HUES6 (cell line): ENCODE results near the gene DUS3L.
"Not testable (repeated sequence)": the region's sequence is repeated elsewhere in the genome, so short reads cannot be mapped to it uniquely, and the experiment has no call there.

Experiments
- H3K27ac ChIP-seq: 2 replicates; pipeline ENCODE4 v1.7.0; 2013; ENCODE audit warnings: low read depth, mild to moderate bottlenecking, low read length, inconsistent platforms
- H3K27me3 ChIP-seq: 2 replicates; pipeline ENCODE4 v1.6.1; 2013; ENCODE audit warnings: low read length; ENCODE audit not compliant: control insufficient read depth, insufficient read depth
- H3K36me3 ChIP-seq: 2 replicates; pipeline ENCODE4 v1.6.1; 2013; ENCODE audit warnings: low read length; ENCODE audit not compliant: control insufficient read depth, insufficient read depth
- H3K4me1 ChIP-seq: 2 replicates; pipeline ENCODE4 v1.6.1; 2013; ENCODE audit warnings: low read length; ENCODE audit not compliant: control insufficient read depth, insufficient read depth
- H3K4me3 ChIP-seq: 2 replicates; pipeline ENCODE4 v1.5.1; 2013; ENCODE audit warnings: low read depth, low read length
- H3K9ac ChIP-seq: one replicate; pipeline ENCODE4 v1.6.1; 2013; ENCODE audit warnings: mild to moderate bottlenecking, low read length
- H3K9me3 ChIP-seq: 2 replicates; pipeline ENCODE4 v1.6.1; 2013; ENCODE audit warnings: low read depth, low read length; ENCODE audit not compliant: control insufficient read depth, insufficient read depth

DUS3L gene

GRCh38 chr19:5751709-5752108 is 39.3 kb downstream of the DUS3L start:
- Histone ChIP-seq H3K27me3 (no peaks in the 10 kb centered on the region), H3K27ac (no peak overlapping the region), H3K4me1 (no peaks in the 10 kb centered on the region), H3K9me3 (no peaks in the 10 kb centered on the region), H3K9ac (no peak overlapping the region), H3K36me3 (no peaks in the 10 kb centered on the region), H3K4me3 (no peak overlapping the region)

GRCh38 chr19:5749505-5749904 is 41.5 kb downstream of the DUS3L start:
- no peaks in the 10 kb centered on the region for H3K9me3 ChIP-seq
- H3K27ac ChIP-seq, result no peak overlapping the region
- H3K4me3 ChIP-seq, result no peak overlapping the region
- H3K27me3 ChIP-seq, result no peaks in the 10 kb centered on the region
- no peaks in the 10 kb centered on the region for H3K4me1 ChIP-seq
- H3K9ac ChIP-seq, result no peak overlapping the region
- no peaks in the 10 kb centered on the region for H3K36me3 ChIP-seq

GRCh38 chr19:5748920-5749319 is 42.0 kb downstream of the DUS3L start:
- not testable (repeated sequence) for H3K36me3 ChIP-seq, H3K27me3 ChIP-seq

GRCh38 chr19:5744999-5745398 is 46.0 kb downstream of the DUS3L start:
- H3K36me3 ChIP-seq, H3K27me3 ChIP-seq, H3K9me3 ChIP-seq, H3K4me3 ChIP-seq, H3K27ac ChIP-seq, H3K9ac ChIP-seq, H3K4me1 ChIP-seq: not testable (repeated sequence)

More at GRCh38 chr19:5748920-5749319, 42.0 kb downstream of the DUS3L start:
- H3K9ac ChIP-seq, H3K4me1 ChIP-seq, H3K9me3 ChIP-seq, H3K4me3 ChIP-seq, H3K27ac ChIP-seq: not testable (repeated sequence)

GRCh38 chr19:5743630-5744029 is 47.3 kb downstream of the DUS3L start:
- Histone ChIP-seq H3K4me3 (no peak overlapping the region), H3K36me3 (no peaks in the 10 kb centered on the region), H3K27ac (no peak overlapping the region), H3K9ac (no peak overlapping the region), H3K4me1 (no peaks in the 10 kb centered on the region), H3K9me3 (no peaks in the 10 kb centered on the region), H3K27me3 (no peaks in the 10 kb centered on the region)

GRCh38 chr19:5742051-5742450 is 48.9 kb downstream of the DUS3L start:
- H3K4me1 ChIP-seq, result no peaks in the 10 kb centered on the region
- no peaks in the 10 kb centered on the region for H3K27me3 ChIP-seq
- no peaks in the 10 kb centered on the region for H3K9me3 ChIP-seq
- no peak overlapping the region for H3K4me3 ChIP-seq
- H3K27ac ChIP-seq, result no peak overlapping the region
- H3K36me3 ChIP-seq, result no peaks in the 10 kb centered on the region
- H3K9ac ChIP-seq, result no peak overlapping the region

- Histone ChIP-seq H3K4me1 (no peaks in the 10 kb centered on the region), H3K27me3 (no peaks in the 10 kb centered on the region), H3K9ac (no peak overlapping the region), H3K36me3 (no peaks in the 10 kb centered on the region), H3K27ac (no peak overlapping the region), H3K9me3 (no peaks in the 10 kb centered on the region), H3K4me3 (no peak overlapping the region)
Measured at GRCh38 chr19:5738423-5738822, 52.5 kb downstream of the DUS3L start.
